Measurements from ENCODE around the gene CHGA. TPM values are rescaled to one million over a fixed set of nuclear protein-coding genes. Genes with fewer than 3 reads are reported as not detected.

The CHGA gene
- total RNA-seq, 2 donors from 2014 or later: not detected

DNA sequence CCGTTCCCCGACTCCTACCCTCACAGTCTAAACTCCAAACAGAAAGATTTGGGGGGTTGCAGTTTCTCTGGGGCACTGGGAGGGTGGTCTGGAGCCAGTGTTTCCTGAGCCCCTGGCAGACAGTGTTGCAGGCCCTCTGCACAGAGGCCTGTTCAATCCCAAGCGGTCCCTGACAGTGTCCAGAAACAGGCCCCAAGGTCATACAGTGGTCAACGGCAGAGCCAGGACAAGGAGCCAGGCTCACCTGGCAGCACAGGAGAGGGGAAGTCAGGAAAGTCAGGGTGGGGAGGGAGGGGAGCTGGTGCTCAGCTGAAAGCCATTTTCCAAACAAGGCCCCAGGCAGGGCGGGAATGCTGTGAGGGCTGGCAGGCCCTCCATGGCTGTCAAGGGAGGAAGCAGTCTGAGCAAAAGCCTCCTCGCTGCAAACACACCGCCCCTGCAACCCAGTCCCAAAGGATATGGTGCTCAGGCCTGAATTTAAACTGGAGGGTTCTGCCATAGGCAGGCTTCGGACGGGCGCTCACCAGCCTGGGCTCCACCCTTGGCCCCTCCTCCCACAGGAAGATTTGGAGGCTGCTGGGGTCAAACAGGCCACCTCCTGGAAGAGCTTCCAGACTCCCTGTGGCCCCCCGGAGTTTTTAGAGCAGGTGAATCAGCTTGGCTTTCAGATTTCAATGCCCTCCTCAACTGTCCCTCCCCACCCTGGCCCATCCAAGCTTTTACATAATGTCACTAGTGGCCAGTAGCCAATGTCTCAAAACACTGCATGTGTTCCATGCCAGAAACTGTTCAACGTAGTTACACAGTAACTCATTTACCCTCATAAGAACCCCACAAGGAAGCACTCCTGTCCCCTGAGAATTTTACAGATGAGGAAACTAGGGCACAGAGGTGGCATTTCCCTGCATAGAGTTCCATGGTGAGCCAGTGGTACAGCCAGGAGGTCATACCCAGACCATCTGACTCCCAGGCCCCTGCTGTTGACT lies 41.5 kb downstream of the CHGA start:
- no peak for ATAC-seq (replicated peaks)
- H3K27ac Mint-ChIP-seq: peak overlapping the region; percentile 38
- H3K4me3 Mint-ChIP-seq: no peak overlapping the region
- no peaks in the 10 kb centered on the region for H3K4me1 Mint-ChIP-seq
- H3K36me3 Mint-ChIP-seq (ENCODE audit: low read depth): no peaks in the 10 kb centered on the region
- no peaks in the 10 kb centered on the region for H3K27me3 Mint-ChIP-seq
- peaks cover 5% of the 10 kb centered on the region for H3K9me3 Mint-ChIP-seq

DNA sequence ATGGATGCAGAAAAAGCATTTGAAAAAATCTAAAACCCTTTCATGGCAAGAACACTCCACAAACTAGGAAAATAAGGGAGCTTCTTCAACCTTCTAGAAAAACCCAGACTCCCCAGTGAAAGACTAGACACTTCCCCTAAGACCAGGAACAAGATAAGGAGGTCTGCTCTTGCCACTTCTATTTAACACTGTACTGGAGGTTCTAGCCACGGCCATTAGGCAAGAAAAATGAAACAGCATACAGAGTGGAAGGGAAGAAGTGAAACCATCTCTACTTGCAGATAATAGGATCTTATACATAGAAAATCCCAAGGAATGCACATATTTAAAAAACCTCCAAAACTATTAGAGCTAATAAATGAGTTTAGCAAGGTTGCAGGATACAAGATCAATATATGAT lies 42.3 kb downstream of the CHGA start:
- Mint-ChIP-seq H3K36me3 (ENCODE audit: low read depth) (no peaks in the 10 kb centered on the region), H3K4me3 (no peak overlapping the region), H3K4me1 (no peaks in the 10 kb centered on the region)

GRCh38 chr14:92967346-92967926 lies 44.5 kb downstream of the CHGA start:
- peaks cover 5% of the 10 kb centered on the region for H3K9me3 Mint-ChIP-seq
- no peaks in the 10 kb centered on the region for H3K36me3 Mint-ChIP-seq (ENCODE audit: low read depth)
- H3K4me3 Mint-ChIP-seq: no peak overlapping the region
- no peak for ATAC-seq (replicated peaks)
- no peaks in the 10 kb centered on the region for H3K27me3 Mint-ChIP-seq
- peaks cover 4% of the 10 kb centered on the region for H3K4me1 Mint-ChIP-seq
- no peak overlapping the region for H3K27ac Mint-ChIP-seq

More for the DNA sequence above, 42.3 kb downstream of the CHGA start:
- Mint-ChIP-seq H3K27me3 (no peaks in the 10 kb centered on the region), H3K27ac (peak overlapping the region; percentile 34), H3K9me3 (peaks cover 5% of the 10 kb centered on the region)
- ATAC-seq (replicated peaks): no peak

DNA sequence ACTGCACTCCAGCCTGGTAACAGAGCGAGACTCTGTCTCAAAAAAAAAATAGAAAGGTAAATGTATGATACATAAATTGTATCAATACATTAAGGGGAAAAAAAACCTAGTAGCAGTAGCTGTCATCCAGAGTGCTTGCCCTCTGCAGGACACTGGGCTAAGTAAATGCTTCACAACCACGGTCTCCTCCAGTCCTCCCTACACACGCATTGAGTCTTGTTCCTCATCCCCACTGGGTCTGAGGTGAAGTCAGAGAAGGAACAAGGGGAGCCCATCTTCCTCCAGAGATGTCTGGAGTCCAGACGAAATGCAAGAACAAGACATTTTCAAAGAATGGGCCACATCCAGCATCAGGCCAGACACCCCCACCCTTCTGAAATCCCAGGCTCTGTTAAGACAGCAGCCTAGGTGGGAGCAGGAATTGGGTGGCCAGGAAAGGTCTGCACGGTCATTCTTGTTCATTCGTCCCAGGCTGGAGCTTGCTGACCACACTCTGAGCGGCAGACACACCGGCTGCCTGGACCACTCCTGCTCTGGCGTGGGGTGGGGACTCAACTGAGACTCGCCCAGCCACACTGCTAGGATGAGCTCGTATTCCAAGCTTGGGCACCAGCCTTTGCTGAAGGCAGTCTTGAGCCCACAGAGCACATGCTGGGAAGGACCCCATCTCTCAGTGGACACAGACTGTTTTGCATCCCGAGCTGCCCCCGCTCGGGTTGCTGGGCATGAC lies 45.5 kb downstream of the CHGA start:
- H3K9me3 Mint-ChIP-seq: peaks cover 5% of the 10 kb centered on the region
- no peaks in the 10 kb centered on the region for H3K36me3 Mint-ChIP-seq (ENCODE audit: low read depth)
- H3K27me3 Mint-ChIP-seq: no peaks in the 10 kb centered on the region
- no peak overlapping the region for H3K4me3 Mint-ChIP-seq
- H3K4me1 Mint-ChIP-seq: peaks cover 4% of the 10 kb centered on the region
- no peak overlapping the region for H3K27ac Mint-ChIP-seq
- no peak for ATAC-seq (replicated peaks)

DNA sequence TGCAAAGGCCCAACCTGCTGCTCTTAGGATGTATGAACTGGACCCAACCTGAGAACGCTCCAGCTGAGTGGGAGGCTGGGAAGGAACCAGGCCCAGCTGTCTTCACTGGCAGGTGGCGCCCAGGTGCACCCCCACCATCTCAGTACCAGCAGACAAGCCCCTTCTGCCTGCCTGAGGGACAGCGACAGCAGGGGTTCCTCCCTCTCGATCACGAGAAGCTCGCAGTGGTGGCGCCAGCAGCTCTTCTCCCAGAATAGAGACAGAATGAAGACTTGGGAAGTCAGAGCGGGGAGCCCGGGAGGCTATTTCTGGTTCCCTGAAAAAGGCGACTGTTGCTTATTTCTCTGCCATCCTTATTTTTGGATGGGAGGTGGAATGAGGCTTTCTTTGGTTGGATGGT lies 46.5 kb downstream of the CHGA start:
- peaks cover 5% of the 10 kb centered on the region for H3K9me3 Mint-ChIP-seq
- ATAC-seq (replicated peaks): no peak
- H3K27ac Mint-ChIP-seq: no peak overlapping the region
- H3K27me3 Mint-ChIP-seq: no peaks in the 10 kb centered on the region
- no peak overlapping the region for H3K4me3 Mint-ChIP-seq
- H3K36me3 Mint-ChIP-seq (ENCODE audit: low read depth): no peaks in the 10 kb centered on the region
- peaks cover 4% of the 10 kb centered on the region for H3K4me1 Mint-ChIP-seq

GRCh38 chr14:92969871-92970270 lies 46.9 kb downstream of the CHGA start:
- ATAC-seq (replicated peaks): no peak
- Mint-ChIP-seq H3K27ac (no peak overlapping the region), H3K9me3 (peaks cover 5% of the 10 kb centered on the region), H3K27me3 (no peaks in the 10 kb centered on the region), H3K4me3 (no peak overlapping the region), H3K4me1 (peaks cover 4% of the 10 kb centered on the region), H3K36me3 (ENCODE audit: low read depth) (no peaks in the 10 kb centered on the region)

DNA sequence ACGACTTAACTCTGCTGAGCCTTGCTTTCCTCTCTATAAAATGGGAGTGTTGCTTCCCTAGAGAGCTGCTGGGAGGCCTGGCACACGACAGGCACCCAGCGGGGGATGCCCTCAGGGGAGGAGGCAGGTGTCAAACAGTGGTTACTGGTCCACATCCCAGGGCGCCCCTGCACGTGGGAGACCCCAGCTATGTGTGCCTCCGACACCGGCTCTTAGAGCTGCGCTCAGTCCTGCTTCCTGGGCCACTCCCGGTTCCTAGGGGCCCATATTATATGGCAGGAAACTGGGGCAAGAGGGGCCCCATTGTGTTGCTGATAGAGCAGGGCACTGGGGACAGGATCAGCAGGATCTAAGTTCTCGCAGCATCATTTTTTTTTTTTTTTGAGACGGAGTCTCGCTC lies 47.3 kb downstream of the CHGA start:
- Mint-ChIP-seq H3K27me3 (no peaks in the 10 kb centered on the region), H3K36me3 (ENCODE audit: low read depth) (no peaks in the 10 kb centered on the region), H3K9me3 (peaks cover 5% of the 10 kb centered on the region), H3K4me3 (no peak overlapping the region), H3K27ac (no peak overlapping the region), H3K4me1 (peaks cover 4% of the 10 kb centered on the region)
- no peak for ATAC-seq (replicated peaks)

GRCh38 chr14:92971601-92972180 lies 48.7 kb downstream of the CHGA start:
- no peaks in the 10 kb centered on the region for H3K27me3 Mint-ChIP-seq
- H3K36me3 Mint-ChIP-seq (ENCODE audit: low read depth): peaks cover 3% of the 10 kb centered on the region
- H3K4me1 Mint-ChIP-seq: peaks cover 4% of the 10 kb centered on the region
- no peak for ATAC-seq (replicated peaks)
- H3K27ac Mint-ChIP-seq: no peak overlapping the region
- peaks cover 10% of the 10 kb centered on the region for H3K9me3 Mint-ChIP-seq
- no peak overlapping the region for H3K4me3 Mint-ChIP-seq

- ATAC-seq (replicated peaks): no peak
- no peaks in the 10 kb centered on the region for H3K27me3 Mint-ChIP-seq
- H3K4me1 Mint-ChIP-seq: peaks cover 4% of the 10 kb centered on the region
- no peak overlapping the region for H3K27ac Mint-ChIP-seq
- peaks cover 13% of the 10 kb centered on the region for H3K9me3 Mint-ChIP-seq
- peaks cover 20% of the 10 kb centered on the region for H3K36me3 Mint-ChIP-seq (ENCODE audit: low read depth)
- no peak overlapping the region for H3K4me3 Mint-ChIP-seq
These were observed 50.4 kb downstream of the CHGA start for GRCh38 chr14:92973261-92973797.

GRCh38 chr14:92973798-92974372 lies 50.9 kb downstream of the CHGA start:
- H3K27me3 Mint-ChIP-seq: no peaks in the 10 kb centered on the region
- H3K4me3 Mint-ChIP-seq: no peak overlapping the region

DNA sequence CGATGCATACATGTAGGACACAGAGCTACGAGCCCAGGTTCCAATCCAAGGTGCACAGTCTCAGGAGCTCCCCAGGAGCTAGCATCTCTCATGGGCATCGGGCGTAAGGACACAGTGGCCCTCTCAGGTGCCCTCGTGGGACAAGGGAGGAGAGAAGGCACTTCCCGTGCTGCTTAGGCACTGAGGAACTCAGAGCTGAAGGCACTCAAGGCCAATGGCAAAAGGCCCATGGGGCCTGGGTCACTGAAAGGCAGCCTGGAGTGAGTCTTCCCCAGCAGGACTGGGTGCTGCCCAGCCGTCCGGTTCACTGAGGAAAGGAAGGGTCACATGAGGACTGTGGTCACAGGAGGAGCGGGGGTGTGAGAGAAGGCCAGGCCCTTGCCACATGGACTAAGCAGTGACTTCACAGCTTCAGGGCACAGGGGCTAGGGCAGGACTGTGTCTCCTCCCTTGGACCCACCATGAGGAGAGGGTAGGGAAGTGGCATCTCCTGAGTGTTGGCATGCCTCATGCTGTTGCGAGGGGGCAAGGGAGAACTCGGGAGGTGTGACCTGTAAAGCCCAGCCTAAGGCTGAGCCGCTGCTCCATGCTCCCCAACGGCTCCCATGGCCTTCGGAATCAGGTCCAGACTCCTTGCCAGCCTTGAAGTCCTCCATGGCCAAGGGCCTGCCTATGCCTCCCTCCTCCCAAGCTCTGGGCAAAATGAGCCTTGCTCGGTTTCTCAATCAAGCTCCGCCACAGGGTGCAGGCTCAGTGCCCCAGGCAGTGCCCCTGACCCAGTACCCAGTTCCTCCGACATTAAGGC lies 51.8 kb downstream of the CHGA start:
- no peak overlapping the region for H3K4me3 Mint-ChIP-seq
- H3K27ac Mint-ChIP-seq: no peak overlapping the region
- peaks cover 34% of the 10 kb centered on the region for H3K36me3 Mint-ChIP-seq (ENCODE audit: low read depth)
- H3K27me3 Mint-ChIP-seq: no peaks in the 10 kb centered on the region
- no peak for ATAC-seq (replicated peaks)
- H3K4me1 Mint-ChIP-seq: peaks cover 4% of the 10 kb centered on the region
- peaks cover 21% of the 10 kb centered on the region for H3K9me3 Mint-ChIP-seq

More at GRCh38 chr14:92973798-92974372, 50.9 kb downstream of the CHGA start:
- no peak for ATAC-seq (replicated peaks)
- H3K27ac Mint-ChIP-seq: no peak overlapping the region
- H3K9me3 Mint-ChIP-seq: peaks cover 13% of the 10 kb centered on the region
- peaks cover 25% of the 10 kb centered on the region for H3K36me3 Mint-ChIP-seq (ENCODE audit: low read depth)
- H3K4me1 Mint-ChIP-seq: peaks cover 4% of the 10 kb centered on the region

DNA sequence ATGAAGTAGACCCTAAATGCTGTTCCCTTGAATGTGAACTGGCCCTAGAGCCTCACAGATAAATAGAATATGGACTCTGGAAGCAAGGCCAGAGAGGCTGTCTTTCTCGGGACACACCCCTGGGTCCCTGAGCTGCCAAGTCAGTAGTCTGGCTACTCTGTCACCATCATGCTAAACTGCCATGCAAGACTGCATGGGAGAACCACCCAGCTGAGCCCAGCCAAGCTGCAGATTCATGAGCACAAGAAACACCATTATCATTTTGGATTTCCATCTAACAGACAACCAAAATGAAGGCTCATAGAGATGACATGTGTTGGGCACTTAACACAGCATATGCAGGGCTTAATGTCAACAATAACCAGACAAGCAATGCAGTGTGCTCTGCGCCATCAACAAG lies 53.3 kb downstream of the CHGA start:
- H3K27ac Mint-ChIP-seq: no peak overlapping the region
- H3K27me3 Mint-ChIP-seq: no peaks in the 10 kb centered on the region
- peaks cover 22% of the 10 kb centered on the region for H3K9me3 Mint-ChIP-seq
- H3K36me3 Mint-ChIP-seq (ENCODE audit: low read depth): peaks cover 45% of the 10 kb centered on the region
- no peak overlapping the region for H3K4me3 Mint-ChIP-seq
- ATAC-seq (replicated peaks): no peak
- peaks cover 5% of the 10 kb centered on the region for H3K4me1 Mint-ChIP-seq

All from activated T-helper 17 cell treated with anti-CD3 and anti-CD28 coated beads, Interleukin-2, amount 50 U/mL, for 72 hours (primary cell).